HEK293 (cell line): ENCODE data around the gene DHX32.

ENCODE experiments used
- RBAK ChIP-seq: fragments of 450-650 bp; formaldehyde crosslinking; IDR thresholded peaks from 2 replicates; pipeline ENCODE4 v1.5.1; 2016; ENCODE audit warnings: missing biosample characterization, missing genetic modification characterization
- ZBTB7A ChIP-seq: fragments of 450-650 bp; formaldehyde crosslinking; IDR thresholded peaks from 2 replicates; pipeline ENCODE4 v1.5.1; 2016; ENCODE audit warnings: low read depth, missing biosample characterization, missing genetic modification characterization
- ZNF514 ChIP-seq: fragments of 450-650 bp; formaldehyde crosslinking; IDR thresholded peaks from 2 replicates; pipeline ENCODE4 v1.5.1; 2016; ENCODE audit warnings: missing biosample characterization, missing genetic modification characterization
- TF ChIP-seq, protein P1 (sequence below): fragments of 450-650 bp; formaldehyde crosslinking; IDR thresholded peaks from 2 replicates; pipeline ENCODE4 v1.5.1; 2016; ENCODE audit warnings: missing biosample characterization, missing genetic modification characterization, low read depth
- TF ChIP-seq, protein P2 (sequence below): fragments of 450-650 bp; formaldehyde crosslinking; IDR thresholded peaks from 2 replicates; pipeline ENCODE4 v1.5.1; 2016; ENCODE audit warnings: missing biosample characterization, missing genetic modification characterization
- TF ChIP-seq, protein P3 (sequence below): sonication (generic); formaldehyde crosslinking; IDR thresholded peaks from 2 replicates; pipeline ENCODE4 v1.8.1; 2022; ENCODE audit warnings: mild to moderate bottlenecking, moderate library complexity, missing genetic modification reagents

DNA sequence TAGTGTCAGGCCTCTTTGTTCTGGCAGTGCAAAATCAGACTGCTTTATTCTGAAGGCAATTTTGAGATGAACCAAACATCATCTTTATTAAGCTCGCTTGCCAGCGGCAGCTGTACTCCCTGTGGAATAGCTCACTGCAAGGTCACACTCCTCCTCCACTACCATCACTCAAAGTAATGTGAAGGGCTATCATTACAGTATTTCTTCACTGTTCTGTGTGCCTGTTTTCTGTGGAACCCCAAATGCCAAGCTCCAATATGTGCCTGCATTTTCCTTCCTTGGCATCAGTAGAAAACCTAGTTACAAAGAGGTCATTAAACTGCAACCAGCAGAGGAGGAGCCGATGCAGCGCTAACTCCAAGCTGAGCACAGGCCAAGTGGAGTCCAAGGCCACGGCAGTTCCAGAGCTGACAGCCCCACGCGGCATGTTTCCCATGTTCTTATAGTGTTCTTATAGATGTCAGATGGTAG is 36.3 kb downstream of the DHX32 start:
- TF ChIP-seq, protein P1, sequence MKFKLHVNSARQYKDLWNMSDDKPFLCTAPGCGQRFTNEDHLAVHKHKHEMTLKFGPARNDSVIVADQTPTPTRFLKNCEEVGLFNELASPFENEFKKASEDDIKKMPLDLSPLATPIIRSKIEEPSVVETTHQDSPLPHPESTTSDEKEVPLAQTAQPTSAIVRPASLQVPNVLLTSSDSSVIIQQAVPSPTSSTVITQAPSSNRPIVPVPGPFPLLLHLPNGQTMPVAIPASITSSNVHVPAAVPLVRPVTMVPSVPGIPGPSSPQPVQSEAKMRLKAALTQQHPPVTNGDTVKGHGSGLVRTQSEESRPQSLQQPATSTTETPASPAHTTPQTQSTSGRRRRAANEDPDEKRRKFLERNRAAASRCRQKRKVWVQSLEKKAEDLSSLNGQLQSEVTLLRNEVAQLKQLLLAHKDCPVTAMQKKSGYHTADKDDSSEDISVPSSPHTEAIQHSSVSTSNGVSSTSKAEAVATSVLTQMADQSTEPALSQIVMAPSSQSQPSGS (tag by site-specific recombination): no peak
- no peak for TF ChIP-seq ZNF514
- TF ChIP-seq, protein P2, sequence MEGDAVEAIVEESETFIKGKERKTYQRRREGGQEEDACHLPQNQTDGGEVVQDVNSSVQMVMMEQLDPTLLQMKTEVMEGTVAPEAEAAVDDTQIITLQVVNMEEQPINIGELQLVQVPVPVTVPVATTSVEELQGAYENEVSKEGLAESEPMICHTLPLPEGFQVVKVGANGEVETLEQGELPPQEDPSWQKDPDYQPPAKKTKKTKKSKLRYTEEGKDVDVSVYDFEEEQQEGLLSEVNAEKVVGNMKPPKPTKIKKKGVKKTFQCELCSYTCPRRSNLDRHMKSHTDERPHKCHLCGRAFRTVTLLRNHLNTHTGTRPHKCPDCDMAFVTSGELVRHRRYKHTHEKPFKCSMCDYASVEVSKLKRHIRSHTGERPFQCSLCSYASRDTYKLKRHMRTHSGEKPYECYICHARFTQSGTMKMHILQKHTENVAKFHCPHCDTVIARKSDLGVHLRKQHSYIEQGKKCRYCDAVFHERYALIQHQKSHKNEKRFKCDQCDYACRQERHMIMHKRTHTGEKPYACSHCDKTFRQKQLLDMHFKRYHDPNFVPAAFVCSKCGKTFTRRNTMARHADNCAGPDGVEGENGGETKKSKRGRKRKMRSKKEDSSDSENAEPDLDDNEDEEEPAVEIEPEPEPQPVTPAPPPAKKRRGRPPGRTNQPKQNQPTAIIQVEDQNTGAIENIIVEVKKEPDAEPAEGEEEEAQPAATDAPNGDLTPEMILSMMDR (tag by site-specific recombination): no peak
- TF ChIP-seq, protein P3, sequence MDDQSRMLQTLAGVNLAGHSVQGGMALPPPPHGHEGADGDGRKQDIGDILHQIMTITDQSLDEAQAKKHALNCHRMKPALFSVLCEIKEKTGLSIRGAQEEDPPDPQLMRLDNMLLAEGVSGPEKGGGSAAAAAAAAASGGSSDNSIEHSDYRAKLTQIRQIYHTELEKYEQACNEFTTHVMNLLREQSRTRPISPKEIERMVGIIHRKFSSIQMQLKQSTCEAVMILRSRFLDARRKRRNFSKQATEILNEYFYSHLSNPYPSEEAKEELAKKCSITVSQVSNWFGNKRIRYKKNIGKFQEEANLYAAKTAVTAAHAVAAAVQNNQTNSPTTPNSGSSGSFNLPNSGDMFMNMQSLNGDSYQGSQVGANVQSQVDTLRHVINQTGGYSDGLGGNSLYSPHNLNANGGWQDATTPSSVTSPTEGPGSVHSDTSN: no peak
- TF ChIP-seq RBAK (tag by site-specific recombination): no peak
- no peak for TF ChIP-seq ZBTB7A (tag by site-specific recombination)
